HG02759 (cell line): Measurements from ENCODE around the gene PHOSPHO2.

Source experiments
- ATAC-seq: cut with Tn5 transposase; IDR thresholded peaks from one replicate; pipeline ENCODE4 v1.9.1; 2021; ENCODE audit warnings: mild to moderate bottlenecking, moderate library complexity; ENCODE audit not compliant: unreplicated experiment

The PHOSPHO2 gene

GRCh38 chr2:169694113-169694893, at the start of gene PHOSPHO2, which contains the start of gene CFAP210:
PHOSPHO2 (plus strand) TSS chr2:169694469; CDS start chr2:169700972, 6,503 bp downstream.
CFAP210 (minus strand) TSS chr2:169694405; CDS start chr2:169694327, 78 bp downstream.
- peak; percentile 99 for ATAC-seq

- ATAC-seq, result no peak
Measured at GRCh38 chr2:169647496-169647895, 46.8 kb upstream of the PHOSPHO2 start.

- ATAC-seq, result no peak
Measured at GRCh38 chr2:169649278-169649677, 45.0 kb upstream of the PHOSPHO2 start.

- no peak for ATAC-seq
Measured at GRCh38 chr2:169653636-169654035, 40.6 kb upstream of the PHOSPHO2 start.

GRCh38 chr2:169656164-169656563, 38.1 kb upstream of the PHOSPHO2 start:
- no peak for ATAC-seq

- ATAC-seq, result no peak
Measured at GRCh38 chr2:169658877-169659276, 35.4 kb upstream of the PHOSPHO2 start.

- no peak for ATAC-seq
Measured at GRCh38 chr2:169659320-169659719, 34.9 kb upstream of the PHOSPHO2 start.

GRCh38 chr2:169661265-169661664, 33.0 kb upstream of the PHOSPHO2 start:
- no peak for ATAC-seq

- ATAC-seq, result no peak
Measured at GRCh38 chr2:169662744-169663143, 31.5 kb upstream of the PHOSPHO2 start.

GRCh38 chr2:169663247-169663646, 31.0 kb upstream of the PHOSPHO2 start:
- ATAC-seq, result no peak

GRCh38 chr2:169664600-169664977, 29.7 kb upstream of the PHOSPHO2 start:
- ATAC-seq, result no peak

GRCh38 chr2:169664978-169665930, 29.0 kb upstream of the PHOSPHO2 start:
- no peak for ATAC-seq

GRCh38 chr2:169667583-169667982, 26.7 kb upstream of the PHOSPHO2 start:
- ATAC-seq, result no peak

- no peak for ATAC-seq
Measured at GRCh38 chr2:169670215-169670651, 24.0 kb upstream of the PHOSPHO2 start.

- ATAC-seq, result no peak
Measured at GRCh38 chr2:169670937-169671336, 23.3 kb upstream of the PHOSPHO2 start.

GRCh38 chr2:169672406-169672805, 21.9 kb upstream of the PHOSPHO2 start:
- no peak for ATAC-seq

- no peak for ATAC-seq
Measured at GRCh38 chr2:169673106-169673505, 21.2 kb upstream of the PHOSPHO2 start.

- ATAC-seq, result no peak
Measured at GRCh38 chr2:169673921-169674320, 20.3 kb upstream of the PHOSPHO2 start.

GRCh38 chr2:169676357-169676756, 17.9 kb upstream of the PHOSPHO2 start:
- ATAC-seq, result no peak

GRCh38 chr2:169676850-169677249, 17.4 kb upstream of the PHOSPHO2 start:
- no peak for ATAC-seq

GRCh38 chr2:169683054-169683424, 11.2 kb upstream of the PHOSPHO2 start:
- no peak for ATAC-seq
